Sigmoid colon (tissue), 7 donors: ENCODE results near the gene TAS1R3. TPM values are rescaled to one million over a fixed set of nuclear protein-coding genes. Genes with fewer than 3 reads are reported as not detected.

Experiments used
- DNase-seq: peaks from one replicate; pipeline ENCODE4 v3.0.0-alpha.2; 2019
- H3K27ac ChIP-seq, 4 donors: fragments of 200-600 bp; sonication (generic); one replicate each; pipeline ENCODE4 v1.5.1; 2016 to 2019; ENCODE audit warnings: mild to moderate bottlenecking in 1 of 4
- H3K27me3 ChIP-seq, 3 donors: fragments of 200-600 bp; sonication (generic); one replicate each; pipeline ENCODE4 v1.5.1; 2019; ENCODE audit warnings: mild to moderate bottlenecking in 1 of 3
- H3K36me3 ChIP-seq, 4 donors: fragments of 200-600 bp; sonication (generic); one replicate each; pipeline ENCODE4 v1.5.1; 2016 to 2019
- H3K4me1 ChIP-seq, 4 donors: fragments of 200-600 bp; sonication (generic); one replicate each; pipeline ENCODE4 v1.5.1; 2017 to 2019
- H3K4me3 ChIP-seq, 4 donors: fragments of 200-600 bp; sonication (generic); one replicate each; pipeline ENCODE4 v1.5.1; 2017 to 2019; ENCODE audit warnings: mild to moderate bottlenecking in 2 of 4, moderate library complexity in 1 of 4
- H3K9me3 ChIP-seq, 4 donors: fragments of 200-600 bp in 3 of 4; sonication (generic) in 3 of 4; one replicate each; pipeline versions ENCODE4 v1.5.1 to v1.6.1; 2013 to 2019
- EP300 ChIP-seq, 4 donors: sonication (generic); formaldehyde crosslinking; IDR thresholded peaks; one replicate each; pipeline ENCODE4 v1.6.1; 2017; ENCODE audit warnings: antibody characterized with exemption in 4 of 4
- POLR2A ChIP-seq, 2 donors: fragments of 450-650 bp; IDR thresholded peaks; one replicate each; pipeline ENCODE4 v1.6.1; 2016; ENCODE audit warnings: antibody characterized with exemption in 2 of 2, mild to moderate bottlenecking in 2 of 2, moderate library complexity in 2 of 2
- POLR2AphosphoS5 ChIP-seq, 4 donors: sonication (generic); formaldehyde crosslinking; IDR thresholded peaks; one replicate each; pipeline ENCODE4 v1.6.1; 2017; ENCODE audit warnings: antibody characterized with exemption in 4 of 4
- WGBS, 2 donors: extraction: QIAGEN DNeasy Blood & Tissue Kit; methylation state at CpG; one replicate each; pipeline ENCODE4 v1.1.7; 2013; 5-methylcytosine and 5-hydroxymethylcytosine counted together
- intact Hi-C: fragments of 100-400 bp; cut with DNase I; formaldehyde crosslinking; loops from one replicate; pipeline ENCODE4 v1.15.1; 2023
- polyA plus RNA-seq, 3 donors: library from polyadenylated mRNA; stranded (reverse); fragments of 200-250 nt; gene quantifications; one replicate each; pipeline ENCODE4 v1.2.3, GENCODE V29; 2013
- total RNA-seq, 4 donors: library from RNA; depleted of rRNA; stranded (reverse); fragments of >200 nt; gene quantifications; one replicate each; pipeline ENCODE4 v1.1.0, GENCODE V29; 2016
- TF ChIP-seq, protein P1 (sequence below), 4 experiments: fragments of 450-650 bp in 3 of 4; fragments of 200-600 bp in 1 of 4; IDR thresholded peaks; one replicate each; pipeline ENCODE4 v1.5.1; 2016 to 2019; ENCODE audit warnings: antibody characterized with exemption in 4 of 4, mild to moderate bottlenecking in 3 of 4, moderate library complexity in 2 of 4
- donor health status: healthy with polysubstance abuse.
- donor health status: Bipolar disorder and iron deficiency.
- donor health status: healthy.

Gene TAS1R3
- total and polyA plus RNA-seq, 7 donors = 0.60 to 0.64 TPM; not detected in 5

DNA sequence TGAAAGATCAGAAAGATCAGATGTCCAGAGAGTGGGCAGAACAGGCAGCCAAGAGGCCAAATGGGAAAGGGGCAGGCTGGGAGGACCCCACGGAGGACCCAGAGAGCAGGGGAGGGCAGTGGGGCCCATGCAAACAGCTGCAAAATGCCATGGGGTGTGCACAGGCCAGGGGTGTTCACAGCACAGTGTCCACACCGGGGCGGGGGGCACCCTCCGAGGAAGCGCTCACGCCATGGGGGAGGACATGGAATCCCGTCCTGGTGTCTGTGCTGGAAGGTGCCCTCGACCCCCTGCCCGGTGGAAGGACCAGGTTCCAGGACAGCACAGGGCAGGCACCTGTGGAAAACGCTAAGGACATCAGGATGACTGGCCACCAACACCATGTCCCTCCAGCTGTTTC, 8.1 kb upstream of the TAS1R3 start:
- no peaks in the 10 kb centered on the region for H3K9me3 ChIP-seq
- intact Hi-C loops = no loop called here
- no peak overlapping the region for H3K27ac ChIP-seq
- peaks cover 11 to 44% (median 13%) of the 10 kb centered on the region in 4 donors for H3K36me3 ChIP-seq
- no peak for DNase-seq
- peaks cover 3 to 73% (median 63%) of the 10 kb centered on the region in 4 donors for H3K4me1 ChIP-seq
- H3K27me3 ChIP-seq = no peaks in the 10 kb centered on the region
- no peak overlapping the region for H3K4me3 ChIP-seq
- TF ChIP-seq POLR2A (IDR thresholded peaks at IDR 0.05) (no peak), POLR2AphosphoS5 (IDR thresholded peaks at IDR 0.05) (no peak), EP300 (IDR thresholded peaks at IDR 0.05) (no peak)
- TF ChIP-seq, protein P1, sequence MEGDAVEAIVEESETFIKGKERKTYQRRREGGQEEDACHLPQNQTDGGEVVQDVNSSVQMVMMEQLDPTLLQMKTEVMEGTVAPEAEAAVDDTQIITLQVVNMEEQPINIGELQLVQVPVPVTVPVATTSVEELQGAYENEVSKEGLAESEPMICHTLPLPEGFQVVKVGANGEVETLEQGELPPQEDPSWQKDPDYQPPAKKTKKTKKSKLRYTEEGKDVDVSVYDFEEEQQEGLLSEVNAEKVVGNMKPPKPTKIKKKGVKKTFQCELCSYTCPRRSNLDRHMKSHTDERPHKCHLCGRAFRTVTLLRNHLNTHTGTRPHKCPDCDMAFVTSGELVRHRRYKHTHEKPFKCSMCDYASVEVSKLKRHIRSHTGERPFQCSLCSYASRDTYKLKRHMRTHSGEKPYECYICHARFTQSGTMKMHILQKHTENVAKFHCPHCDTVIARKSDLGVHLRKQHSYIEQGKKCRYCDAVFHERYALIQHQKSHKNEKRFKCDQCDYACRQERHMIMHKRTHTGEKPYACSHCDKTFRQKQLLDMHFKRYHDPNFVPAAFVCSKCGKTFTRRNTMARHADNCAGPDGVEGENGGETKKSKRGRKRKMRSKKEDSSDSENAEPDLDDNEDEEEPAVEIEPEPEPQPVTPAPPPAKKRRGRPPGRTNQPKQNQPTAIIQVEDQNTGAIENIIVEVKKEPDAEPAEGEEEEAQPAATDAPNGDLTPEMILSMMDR (IDR thresholded peaks at IDR 0.05) = no peak
- WGBS, 2 donors = 88 to 93% methylated on average over 10 of the region's 10 CpGs

DNA sequence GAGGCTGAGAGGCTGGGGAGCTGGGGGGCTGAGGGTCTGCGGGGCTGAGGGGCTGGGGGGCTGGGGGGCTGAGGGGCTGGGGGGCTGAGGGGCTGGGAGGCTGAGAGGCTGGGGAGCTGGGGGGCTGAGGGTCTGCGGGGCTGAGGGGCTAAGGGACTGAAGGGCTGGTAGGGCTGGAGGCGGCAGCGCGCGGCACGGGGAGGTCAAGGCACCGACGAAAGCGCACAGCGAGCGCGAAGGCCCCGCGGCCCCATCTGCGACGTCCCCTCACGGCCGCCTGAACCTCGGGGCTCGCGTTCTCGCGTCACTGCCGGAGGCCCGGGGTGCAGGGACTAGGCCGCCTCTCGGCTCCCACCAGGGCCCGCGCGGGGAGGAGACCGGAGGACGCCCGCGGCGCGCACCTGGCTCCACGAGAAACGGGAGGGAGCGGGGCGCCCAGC, 7.0 kb upstream of the TAS1R3 start:
- H3K36me3 ChIP-seq = peaks cover 11 to 50% (median 16%) of the 10 kb centered on the region in 4 donors
- H3K27ac ChIP-seq = peak overlapping the region; percentile 90 to 94 (median 92)
- no peaks in the 10 kb centered on the region for H3K27me3 ChIP-seq
- TF ChIP-seq, protein P1 (IDR thresholded peaks at IDR 0.05) = no peak
- no peak for TF ChIP-seq EP300 (IDR thresholded peaks at IDR 0.05)
- no peak for TF ChIP-seq POLR2AphosphoS5 (IDR thresholded peaks at IDR 0.05)
- TF ChIP-seq POLR2A (IDR thresholded peaks at IDR 0.05) = no peak
- H3K9me3 ChIP-seq = no peaks in the 10 kb centered on the region
- peaks cover 3 to 63% (median 51%) of the 10 kb centered on the region in 4 donors for H3K4me1 ChIP-seq
- DNase-seq = no peak
- intact Hi-C loops = loop anchor here (2.0 kb wide), 1 partner anchor 25 kb away; the partner anchor contains the start of gene DVL1
- H3K4me3 ChIP-seq = peak overlapping the region; percentile 87 to 100 (median 98)
- WGBS, 2 donors = 1% methylated on average over 41 of the region's 41 CpGs

DNA sequence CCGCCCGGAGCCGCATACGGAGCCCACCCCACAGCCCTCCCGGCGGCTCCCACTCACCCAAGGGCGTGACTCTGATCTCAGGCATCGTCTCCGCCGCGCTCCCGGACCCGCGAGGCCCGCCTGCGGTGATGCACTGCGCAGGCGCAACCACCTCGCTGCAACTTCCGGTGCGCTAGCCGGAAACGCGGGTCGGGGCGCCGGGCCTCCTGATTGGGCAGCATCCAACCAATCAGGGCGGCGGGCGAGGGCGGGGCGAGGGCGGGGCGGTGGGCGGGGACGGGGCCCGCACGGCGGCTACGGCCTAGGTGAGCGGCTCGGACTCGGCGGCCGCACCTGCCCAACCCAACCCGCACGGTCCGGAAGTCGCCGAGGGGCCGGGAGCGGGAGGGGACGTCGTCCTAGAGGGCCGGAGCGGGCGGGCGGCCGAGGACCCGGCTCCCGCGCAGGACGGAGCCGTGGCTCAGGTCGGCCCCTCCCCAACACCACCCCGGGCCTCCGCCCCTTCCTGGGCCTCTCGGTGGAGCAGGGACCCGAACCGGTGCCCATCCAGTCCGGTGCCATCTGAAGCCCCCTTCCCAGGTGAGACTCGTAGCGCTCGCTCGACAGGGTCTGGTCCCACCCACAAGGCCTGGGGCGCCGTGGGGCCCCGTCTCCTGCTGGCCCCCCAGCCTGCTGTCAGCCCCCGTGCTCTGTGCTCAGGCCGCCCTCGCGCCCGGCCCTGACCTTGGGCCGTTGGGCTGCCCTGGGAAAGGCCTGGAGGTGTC, 6.4 kb upstream of the TAS1R3 start, which contains the start of the genes CPTP and INTS11:
CPTP (plus strand) TSS at position 279 of the 764 bp plus-strand sequence. CDS start 2,109 bp downstream, outside the sequence.
INTS11 (minus strand) TSS at position 137 of the 764 bp plus-strand sequence; CDS start at position 85, 52 bp downstream.
- H3K9me3 ChIP-seq = no peaks in the 10 kb centered on the region
- peaks cover 3 to 59% (median 47%) of the 10 kb centered on the region in 4 donors for H3K4me1 ChIP-seq
- peak; percentile 97 for DNase-seq
- peak within 1 kb of the TSS; percentile 90 to 94 (median 92) for H3K27ac ChIP-seq
- H3K4me3 ChIP-seq = peak within 1 kb of the TSS; percentile 87 to 100 (median 98)
- WGBS, 2 donors = 0 to 4% methylated on average over 84 of the region's 84 CpGs
- intact Hi-C loops = loop anchor here (2.0 kb wide), 1 partner anchor 24 kb away; the partner anchor contains the start of gene DVL1
- H3K36me3 ChIP-seq = peaks cover 8 to 44% (median 16%) of the 10 kb centered on the region in 4 donors
- H3K27me3 ChIP-seq = no peaks in the 10 kb centered on the region
- TF ChIP-seq EP300 (IDR thresholded peaks at IDR 0.05) (no peak), POLR2A (IDR thresholded peaks at IDR 0.05) (peak; percentile 53 to 79), POLR2AphosphoS5 (IDR thresholded peaks at IDR 0.05) (peak; percentile 90 to 96 (median 94))
- TF ChIP-seq, protein P1 (IDR thresholded peaks at IDR 0.05) = no peak

DNA sequence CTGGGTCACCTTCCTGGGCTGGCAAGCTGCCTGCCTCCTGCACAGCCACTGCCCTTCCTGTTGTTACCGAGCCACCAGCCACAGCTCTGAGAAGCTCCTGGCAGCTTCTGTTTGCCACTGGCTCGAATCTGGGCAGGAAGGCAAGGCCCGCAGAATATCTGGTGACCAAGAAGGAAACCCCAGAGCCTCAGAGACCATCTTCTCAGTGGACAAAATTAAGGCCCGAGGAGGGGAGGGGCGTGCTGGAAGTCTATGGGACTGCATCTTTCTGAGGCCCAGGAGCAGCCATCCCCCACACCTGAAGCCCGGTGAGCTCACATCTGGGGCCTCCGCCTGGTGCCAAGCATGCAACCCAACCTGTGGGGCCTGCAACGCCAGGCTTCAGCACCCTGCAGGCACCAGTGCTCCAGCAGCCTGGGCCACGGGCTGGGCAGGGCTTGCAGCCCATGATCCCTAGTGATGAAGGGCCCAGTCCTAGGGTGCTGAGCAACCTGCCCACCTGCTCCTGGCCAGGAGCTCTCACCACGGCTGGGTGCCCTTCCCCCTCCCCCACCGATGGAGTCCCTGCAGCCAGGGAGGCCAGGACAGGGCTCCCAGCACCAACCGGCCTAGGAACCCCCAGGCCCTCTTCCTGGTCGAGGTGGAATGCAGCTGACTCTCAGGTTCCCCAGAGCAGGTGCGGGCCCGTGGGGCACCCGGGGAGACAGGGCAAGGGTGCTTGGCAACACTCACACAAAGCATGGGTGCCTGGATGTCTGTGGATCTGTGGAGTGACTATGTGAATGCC, 5.6 kb upstream of the TAS1R3 start:
- H3K9me3 ChIP-seq = no peaks in the 10 kb centered on the region

More for the DNA sequence above, 5.6 kb upstream of the TAS1R3 start:
- Histone ChIP-seq H3K4me1 (peaks cover 3 to 53% (median 46%) of the 10 kb centered on the region in 4 donors), H3K4me3 (peak overlapping the region; percentile 87 to 100 (median 98)), H3K27me3 (no peaks in the 10 kb centered on the region), H3K27ac (peak overlapping the region; percentile 90 to 94 (median 92)), H3K36me3 (peaks cover under 1 to 36% (median 13%) of the 10 kb centered on the region in 4 donors)
- TF ChIP-seq POLR2AphosphoS5 (IDR thresholded peaks at IDR 0.05) (no peak), POLR2A (IDR thresholded peaks at IDR 0.05) (no peak), EP300 (IDR thresholded peaks at IDR 0.05) (no peak)
- TF ChIP-seq, protein P1 (IDR thresholded peaks at IDR 0.05) = no peak
- intact Hi-C loops = loop anchor here (2.0 kb wide), 1 partner anchor 23 kb away; the partner anchor contains the start of gene DVL1
- 13 to 60% methylated on average over 16 of the region's 16 CpGs for WGBS, 2 donors
- DNase-seq = peak; percentile 79
